T47D (cell line): Measurements from ENCODE around the gene ANKH.
"Not testable (repeated sequence)": the region's sequence is repeated elsewhere in the genome, so short reads cannot be mapped to it uniquely, and the experiment has no call there.

Experiments used
- DNase-seq, 2 experiments: peaks; one replicate each; pipeline versions ENCODE4 v3.0.0 to v3.0.0-alpha.2; 2011 to 2012; ENCODE audit warnings: low read depth in 1 of 2, low spot score in 1 of 2
- JUND ChIP-seq: IDR thresholded peaks from 2 replicates; pipeline ENCODE4 v1.6.1; 2012; ENCODE audit warnings: low read depth
- in situ Hi-C: cut with HindIII; loops from 2 replicates; pipeline ENCODE4 v1.10.0; 2016; ENCODE audit warnings: low sequenced_read_pairs, low pct_unique_long_range_greater_than_20kb

Gene ANKH

GRCh38 chr5:14847471-14847870 is 24.1 kb downstream of the ANKH start:
- in situ Hi-C loops, result no loop called here
- no peak for TF ChIP-seq JUND
- DNase-seq, result no peak

- no peak for TF ChIP-seq JUND
- in situ Hi-C loops, result no loop called here
- no peak for DNase-seq
Observed at GRCh38 chr5:14842117-14842516, 29.5 kb downstream of the ANKH start.

DNA sequence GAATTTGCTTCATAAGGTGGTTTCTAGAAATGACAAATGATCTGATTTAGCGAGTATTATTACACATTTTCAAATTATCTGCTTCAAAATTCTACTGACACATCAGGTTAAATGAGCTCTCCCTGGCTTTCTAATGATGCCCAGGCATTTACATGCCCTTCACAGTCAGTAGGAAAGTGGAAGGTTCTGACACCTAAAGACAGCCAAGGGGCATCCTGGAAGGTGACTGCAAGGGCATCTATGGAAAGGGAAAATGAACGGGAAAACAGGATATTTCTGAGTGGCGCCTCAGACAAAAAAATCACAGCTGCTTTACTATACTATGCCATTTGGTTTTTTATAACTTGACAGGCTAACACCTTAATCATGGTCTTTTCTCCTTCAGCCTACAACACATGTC is 31.0 kb downstream of the ANKH start:
- in situ Hi-C loops, result no loop called here
- no peak for DNase-seq
- no peak for TF ChIP-seq JUND

DNA sequence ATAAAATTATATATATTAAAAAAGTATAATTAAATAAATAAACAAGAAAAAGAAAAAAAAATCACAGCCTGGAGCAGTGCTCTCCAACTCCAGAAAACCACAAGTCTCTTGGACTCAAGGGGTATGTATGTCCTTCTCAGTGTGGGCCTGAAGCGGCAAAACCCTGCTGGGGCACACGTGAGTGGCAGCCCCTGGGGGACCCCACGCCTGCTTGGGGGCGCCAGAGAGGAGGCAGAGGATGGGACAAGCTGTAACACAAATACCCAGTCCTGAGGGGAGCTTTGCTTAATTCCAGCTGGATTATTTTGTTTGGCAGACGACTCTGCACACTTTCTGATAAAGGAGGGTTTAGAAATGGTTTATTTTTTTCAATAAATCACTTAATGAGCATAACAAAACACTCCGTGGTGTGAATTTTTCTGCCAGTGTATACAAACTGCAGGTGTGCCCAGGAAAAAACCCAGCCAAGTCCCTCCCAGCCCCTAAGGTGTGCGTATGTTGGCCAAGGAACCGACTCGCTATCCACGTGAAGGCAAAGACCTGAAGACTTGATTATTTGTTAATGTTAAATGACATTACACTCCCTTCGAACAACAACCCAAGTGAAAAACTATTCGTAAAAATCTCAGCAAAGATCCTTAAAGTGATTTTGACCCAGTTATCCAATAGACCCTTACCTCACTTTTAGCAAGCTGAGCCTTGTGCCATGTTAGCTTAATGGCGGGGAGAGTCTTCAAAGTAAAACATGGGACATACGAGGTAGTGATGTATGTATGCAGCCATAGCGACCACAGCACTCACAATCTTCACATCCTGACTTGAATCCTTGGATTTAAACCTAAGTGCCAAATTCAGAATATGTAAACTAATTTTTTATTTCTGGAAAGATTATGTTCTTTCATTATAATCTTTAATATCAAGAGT is 32.9 kb downstream of the ANKH start:
- DNase-seq, result no peak
- no peak for TF ChIP-seq JUND
- in situ Hi-C loops, result no loop called here

GRCh38 chr5:14837423-14838122 is 34.0 kb downstream of the ANKH start:
- DNase-seq, in situ Hi-C loops: not testable (repeated sequence)

- in situ Hi-C loops, result no loop called here
- no peak for DNase-seq
- no peak for TF ChIP-seq JUND
Observed at GRCh38 chr5:14834584-14835550, 36.7 kb downstream of the ANKH start.

DNA sequence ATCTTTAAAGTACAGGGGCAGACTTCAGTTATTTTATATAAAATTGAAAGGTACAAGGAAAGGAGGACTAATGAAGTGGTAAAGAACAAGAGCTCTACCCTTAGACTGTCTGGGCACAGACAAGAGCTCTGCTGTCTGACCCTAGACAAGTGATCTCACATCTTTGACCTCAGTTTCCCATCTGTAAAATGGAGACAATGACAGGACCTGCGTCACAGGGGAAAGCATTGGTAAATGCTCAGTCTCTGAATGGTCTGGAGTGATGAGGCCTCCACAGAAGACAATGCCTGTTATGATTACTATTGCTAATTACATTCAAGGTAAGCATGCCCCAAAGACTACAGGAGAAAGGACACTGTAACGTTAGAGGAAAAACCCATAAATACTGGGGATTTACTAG is 37.5 kb downstream of the ANKH start:
- no peak for DNase-seq
- TF ChIP-seq JUND, result no peak

DNA sequence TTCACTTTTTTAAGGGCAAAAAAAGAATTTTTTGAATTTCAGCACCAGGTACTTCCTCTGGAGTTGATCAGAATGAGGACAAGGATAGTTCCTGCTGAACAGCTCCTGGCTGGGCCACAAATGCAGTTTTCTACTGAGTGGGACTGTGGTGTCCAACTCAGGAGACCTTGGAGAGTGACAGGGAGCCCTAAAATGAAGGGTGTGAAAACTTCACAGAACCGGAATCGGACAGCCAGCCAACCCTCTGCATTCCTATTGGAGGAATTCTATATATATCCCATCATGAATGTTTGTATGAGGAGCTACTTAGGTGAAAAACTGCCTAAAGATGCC is 40.6 kb downstream of the ANKH start:
- DNase-seq, result no peak
- in situ Hi-C loops, result no loop called here
- no peak for TF ChIP-seq JUND

More for the DNA sequence above, 37.5 kb downstream of the ANKH start:
- in situ Hi-C loops, result no loop called here

DNA sequence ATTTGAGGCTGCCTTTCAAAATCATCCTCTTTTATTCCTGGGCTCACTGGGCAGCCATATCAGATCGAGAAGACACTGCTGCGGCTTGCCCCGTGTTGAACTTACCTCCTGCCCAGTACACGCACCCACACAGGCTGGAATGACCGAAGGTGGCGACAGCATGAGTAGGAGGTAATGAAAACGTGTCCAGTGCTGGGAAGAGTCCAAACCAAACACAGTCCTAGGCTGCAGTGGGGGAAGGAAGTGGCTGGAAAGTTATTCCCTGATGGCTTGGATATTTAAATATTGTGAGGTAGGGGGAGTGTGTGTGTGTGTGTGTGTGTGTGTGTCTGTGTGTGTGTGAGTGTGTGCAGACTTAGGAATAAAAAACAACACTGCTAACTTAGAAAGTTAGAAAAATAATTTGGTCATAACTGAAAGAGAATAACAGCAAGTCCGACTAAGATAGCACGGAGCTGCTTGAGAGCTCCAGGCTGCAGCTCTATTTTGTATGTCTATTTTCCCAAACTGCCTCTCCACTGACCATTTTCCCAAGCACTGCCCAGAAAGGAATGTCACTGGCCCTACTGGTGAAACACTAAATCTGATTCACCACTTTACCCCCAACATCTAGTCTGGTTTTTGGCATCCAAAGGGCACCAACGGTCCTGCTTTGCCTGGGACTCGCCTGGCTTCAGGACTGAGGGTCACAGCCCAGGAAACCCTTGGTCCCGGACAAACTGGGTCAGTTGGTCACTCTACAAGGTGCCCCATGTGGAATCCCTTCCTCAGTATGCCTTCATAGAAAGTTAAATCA is 41.2 kb downstream of the ANKH start:
- DNase-seq, result peak in 1 of 2 experiments; percentile 24
- TF ChIP-seq JUND, result no peak
- in situ Hi-C loops, result no loop called here

DNA sequence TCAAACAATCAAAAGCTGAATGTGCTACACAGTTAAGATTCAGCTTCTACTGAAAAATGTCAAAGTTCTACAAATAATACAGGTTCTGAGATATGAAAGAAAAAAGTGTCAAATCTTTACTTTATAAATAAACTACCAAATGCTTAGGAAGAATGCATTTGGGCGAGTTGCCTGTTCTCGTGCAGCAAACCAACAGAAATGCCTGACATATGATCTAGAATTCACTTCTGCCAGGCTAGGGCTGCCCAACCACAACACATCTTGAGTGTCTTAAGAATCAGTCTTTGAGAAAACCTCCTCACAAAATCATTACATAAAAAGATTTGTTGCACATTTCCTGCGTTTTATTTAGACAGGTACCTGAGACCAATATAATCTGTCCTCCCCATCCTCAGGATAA is 42.2 kb downstream of the ANKH start:
- DNase-seq, result no peak
- in situ Hi-C loops, result no loop called here
- TF ChIP-seq JUND, result no peak

- in situ Hi-C loops, result no loop called here
- TF ChIP-seq JUND, result no peak
Observed at GRCh38 chr5:14826714-14827113, 44.9 kb downstream of the ANKH start.

DNA sequence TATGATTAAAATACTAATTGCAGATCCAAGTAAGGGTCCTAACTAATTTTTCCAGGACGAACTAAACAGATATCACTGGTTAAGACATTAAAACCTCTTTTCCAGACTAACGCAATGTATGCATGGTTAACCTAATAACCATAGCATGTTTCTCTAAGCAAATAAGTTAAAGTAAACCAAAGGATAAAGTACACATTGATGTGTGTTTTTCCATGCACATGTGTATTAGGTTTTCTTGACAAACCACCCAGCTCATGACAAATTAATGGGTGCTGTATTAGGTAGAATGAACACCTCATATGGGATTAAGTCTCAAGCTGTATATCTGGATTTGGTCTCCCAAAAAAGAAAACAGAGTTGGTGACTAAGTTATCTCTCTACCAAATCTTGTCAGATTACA is 45.6 kb downstream of the ANKH start:
- no peak for DNase-seq
- in situ Hi-C loops, result no loop called here
- TF ChIP-seq JUND, result no peak

More at GRCh38 chr5:14826714-14827113, 44.9 kb downstream of the ANKH start:
- DNase-seq, result no peak
